Adrenal gland (tissue), 19 donors: ENCODE measurements around the gene ART1. TPM values are rescaled to one million over a fixed set of nuclear protein-coding genes. Genes with fewer than 3 reads are reported as not detected.
"Not testable (repeated sequence)": the region's sequence is repeated elsewhere in the genome, so short reads cannot be mapped to it uniquely, and the experiment has no call there.

Source experiments
- DNase-seq, 7 donors: peaks; one replicate each; pipeline ENCODE4 v3.0.0-alpha.2; 2019 to 2020
- H3K27ac ChIP-seq, 5 donors: fragments of 200-600 bp; sonication (generic) in 4 of 5; 1 replicate in 3 of 5; 2 replicates in 2 of 5; pipeline versions ENCODE4 v1.5.1 to v1.8.0; 2016 to 2020; ENCODE audit warnings: mild to moderate bottlenecking in 1 of 5
- H3K27me3 ChIP-seq: fragments of 200-600 bp; 2 replicates; pipeline ENCODE4 v1.8.0; 2021
- H3K36me3 ChIP-seq, 2 donors: fragments of 200-600 bp; replicated peaks in 1 of 2; 1 replicate in 1 of 2; 2 replicates in 1 of 2; pipeline versions ENCODE4 v1.5.1 to v1.8.0; 2018 to 2022
- H3K4me1 ChIP-seq, 2 donors: fragments of 200-600 bp; replicated peaks in 1 of 2; 1 replicate in 1 of 2; 2 replicates in 1 of 2; pipeline versions ENCODE4 v1.5.1 to v1.8.0; 2018 to 2021
- H3K4me3 ChIP-seq, 4 donors: fragments of 200-600 bp; sonication (generic) in 3 of 4; one replicate each; pipeline ENCODE4 v1.5.1; 2016 to 2018
- H3K9me3 ChIP-seq, 3 donors: fragments of 200-600 bp; sonication (generic) in 1 of 3; replicated peaks in 1 of 3; 1 replicate in 2 of 3; 2 replicates in 1 of 3; pipeline versions ENCODE4 v1.5.1 to v1.8.0; 2016 to 2021
- CTCF ChIP-seq, 6 experiments: fragments of 450-650 bp in 4 of 6; fragments of 200-600 bp in 2 of 6; sonication (generic) in 1 of 6; IDR thresholded peaks; 1 replicate in 5 of 6; 2 replicates in 1 of 6; pipeline versions ENCODE4 v1.5.1 to v1.8.0; 2016 to 2021; ENCODE audit warnings: antibody characterized with exemption in 6 of 6, mild to moderate bottlenecking in 2 of 6, moderate library complexity in 1 of 6
- POLR2A ChIP-seq, 2 donors: fragments of 450-650 bp; IDR thresholded peaks; one replicate each; pipeline ENCODE4 v1.6.1; 2017; ENCODE audit warnings: antibody characterized with exemption in 2 of 2, mild to moderate bottlenecking in 2 of 2, moderate library complexity in 1 of 2
- WGBS, 4 donors: extraction: QIAGEN DNeasy Blood & Tissue Kit in 2 of 4; methylation state at CpG; one replicate each; pipeline versions ENCODE4 v1.1.5 to v1.1.7; 2013 to 2017; 5-methylcytosine and 5-hydroxymethylcytosine counted together
- intact Hi-C, 2 donors: fragments of 100-400 bp; cut with DNase I; formaldehyde crosslinking; loops; one replicate each; pipeline versions ENCODE4 v1.14.1 to v1.15.0; 2022 to 2023
- long read RNA-seq, 10 donors: library from polyadenylated mRNA in 3 of 10; unstranded in 2 of 10; stranded (forward) in 1 of 10; transcript quantifications; one replicate each; pipeline ENCODE4 v2.0.0 and lab custom pipeline, GENCODE V29; 2021 to 2026
- polyA plus RNA-seq, 3 donors: library from polyadenylated mRNA; stranded (reverse); fragments of 200-250 nt in 2 of 3; fragments of 350-450 nt in 1 of 3; fragmentation: Illumina TruSeq in 1 of 3; extraction: RNeasy Lipid Tissue Mini Kit (QIAGEN cat#74804) in 1 of 3; gene quantifications; one replicate each; pipeline ENCODE4 v1.2.3, GENCODE V29; 2013 to 2014
- total RNA-seq, 9 donors: library from RNA; depleted of rRNA in 4 of 9; stranded (reverse); fragments of >200 nt in 4 of 9; fragments of 120-200 nt in 1 of 9; fragmentation: NEBNext Ultra II Directional in 1 of 9; extraction: Animal tissue kit (Norgen Biotek cat#: 25700) in 1 of 9; gene quantifications; one replicate each; pipeline versions ENCODE4 v1.1.0 to v1.2.4, GENCODE V29; 2013 to 2023
- donor health status: healthy with polysubstance abuse.
- donor health status: Bipolar disorder and iron deficiency.
- donor health status: DM: yes; HTN: yes; CAD: no.
- donor health status: DM: no; HTN: no; CAD: no.
- donor health status: DM: no; HTN: no; CAD: no.
- donor health status: DM: yes; HTN: yes; CAD: no.

The ART1 gene
- 1 to 10 TPM in 1 of 9 donors, under 1 TPM in 3, not detected in 5; 0.46 to 5.2 (median 0.53) TPM for total RNA-seq
- not detected for polyA plus RNA-seq
- long read RNA-seq, donor 1, result 0 reads
- long read RNA-seq, donor 2, result 0 reads
- long read RNA-seq, donor 3, result 0 reads
- long read RNA-seq, donor 4, result 0 reads
- long read RNA-seq, donor 5, result 0 reads
- long read RNA-seq, donor 6, result 0 reads
- long read RNA-seq, donor 7, result 0 reads
- long read RNA-seq, donor 8, result 0 reads
- long read RNA-seq, donor 9, result 0 reads
- long read RNA-seq, donor 10, result 0 reads

DNA sequence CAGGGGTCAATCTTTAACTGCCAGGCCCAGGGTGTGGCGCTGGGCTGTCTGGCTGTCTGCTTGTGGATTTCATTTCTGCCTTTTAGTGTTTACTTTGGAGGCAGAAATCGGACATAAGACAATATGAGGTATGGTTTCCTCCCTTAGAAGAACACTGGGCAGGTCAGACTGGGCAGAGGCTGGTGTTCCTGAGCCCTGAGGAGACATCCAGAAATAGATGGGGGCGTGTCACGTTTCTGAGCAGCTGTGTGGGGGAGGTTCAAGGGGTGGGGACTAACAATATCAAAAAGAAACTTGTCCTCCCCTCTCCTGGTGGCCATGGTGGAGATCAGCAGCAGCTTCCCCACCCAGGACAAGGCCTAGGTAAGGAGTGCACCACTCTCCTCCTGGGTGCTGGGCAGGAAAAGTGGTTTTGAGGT, at the start of gene ART1:
Gene ART1, plus strand, starts transcription at position 312 of the 419 bp plus-strand sequence. CDS start 14,086 bp downstream, outside the sequence.
- H3K4me3 ChIP-seq, result no peak within 1 kb of the TSS
- peak in 1 of 6 experiments; percentile 10 for TF ChIP-seq CTCF (IDR thresholded peaks at IDR 0.05)
- TF ChIP-seq POLR2A (IDR thresholded peaks at IDR 0.05), result no peak
- peak in 1 of 7 donors; percentile 38 for DNase-seq

DNA sequence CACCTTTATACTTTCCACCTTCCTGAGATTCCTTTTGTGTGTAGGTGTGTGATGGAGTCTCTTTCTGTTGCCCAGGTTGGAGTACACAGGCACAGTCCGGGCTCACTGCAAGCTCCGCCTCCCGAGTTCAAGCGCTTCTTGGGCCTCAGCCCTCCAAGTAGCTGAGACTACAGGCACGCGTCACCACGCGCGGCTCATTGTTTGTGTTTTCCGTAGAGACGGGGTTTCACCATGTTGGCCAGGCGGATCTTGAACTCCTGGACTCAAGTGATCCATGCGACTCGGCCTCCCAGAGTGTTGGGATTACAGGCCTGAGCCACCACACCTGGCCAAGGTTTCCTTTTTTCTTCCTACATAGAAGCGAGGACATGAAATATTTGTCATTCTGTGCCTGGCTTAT, 47.2 kb upstream of the ART1 start:
- H3K27ac ChIP-seq, DNase-seq, H3K27me3 ChIP-seq, H3K4me1 ChIP-seq, intact Hi-C loops, H3K4me3 ChIP-seq, H3K36me3 ChIP-seq, H3K9me3 ChIP-seq: not testable (repeated sequence)
- WGBS, 4 donors, result 92 to 94% (median 93%) methylated on average over 15 of the region's 15 CpGs

More for the DNA sequence above, at the start of gene ART1:
- Histone ChIP-seq H3K27ac (no peak within 1 kb of the TSS), H3K4me1 (peaks cover 11 to 14% of the 10 kb centered on the region in 2 donors), H3K36me3 (no peaks in the 10 kb centered on the region), H3K9me3 (no peaks in the 10 kb centered on the region), H3K27me3 (no peaks in the 10 kb centered on the region)
- intact Hi-C loops, result no loop called here
- 65 to 82% (median 71%) methylated on average over 4 of the region's 4 CpGs for WGBS, 4 donors

- H3K27me3 ChIP-seq, H3K9me3 ChIP-seq, H3K4me3 ChIP-seq, DNase-seq, H3K4me1 ChIP-seq, intact Hi-C loops, H3K36me3 ChIP-seq, H3K27ac ChIP-seq: not testable (repeated sequence)
- WGBS, 4 donors, result 72 to 83% (median 81%) methylated on average over 10 of the region's 10 CpGs
Measured at GRCh38 chr11:3600201-3600600, 44.7 kb upstream of the ART1 start.

DNA sequence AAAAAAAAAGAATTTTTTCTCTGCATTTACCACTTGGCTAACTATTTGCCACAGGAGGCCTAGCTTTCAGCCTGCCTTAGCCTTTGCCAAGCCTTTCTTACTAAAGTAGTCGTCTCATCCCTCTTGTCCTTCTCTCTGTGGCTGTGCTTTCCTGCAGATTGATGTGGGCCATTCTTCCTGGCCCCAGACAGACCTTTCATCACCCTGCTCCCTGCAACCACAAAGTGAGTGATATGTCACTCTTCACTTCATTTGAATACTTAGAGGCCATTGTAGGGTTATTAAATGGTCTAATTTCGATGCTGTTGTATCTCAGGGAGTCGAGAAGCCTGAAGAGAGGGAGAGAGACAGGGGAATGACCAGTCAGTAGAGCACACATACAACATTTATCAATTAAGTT, 40.8 kb upstream of the ART1 start:
- H3K27ac ChIP-seq, result no peak overlapping the region
- H3K27me3 ChIP-seq, result no peaks in the 10 kb centered on the region
- no peak for DNase-seq
- intact Hi-C loops, result no loop called here
- TF ChIP-seq POLR2A (IDR thresholded peaks at IDR 0.05), result no peak
- no peak for TF ChIP-seq CTCF (IDR thresholded peaks at IDR 0.05)
- H3K36me3 ChIP-seq, result no peaks in the 10 kb centered on the region
- H3K4me1 ChIP-seq, result no peaks in the 10 kb centered on the region
- 41 to 64% (median 54%) methylated on average over 3 of the region's 3 CpGs for WGBS, 4 donors
- H3K4me3 ChIP-seq, result no peak overlapping the region
- H3K9me3 ChIP-seq, result no peaks in the 10 kb centered on the region

GRCh38 chr11:3605283-3605662, 39.7 kb upstream of the ART1 start:
- TF ChIP-seq CTCF (IDR thresholded peaks at IDR 0.05), result no peak
- Histone ChIP-seq H3K36me3 (no peaks in the 10 kb centered on the region), H3K4me3 (no peak overlapping the region), H3K27ac (no peak overlapping the region), H3K9me3 (no peaks in the 10 kb centered on the region), H3K27me3 (no peaks in the 10 kb centered on the region), H3K4me1 (no peaks in the 10 kb centered on the region)
- DNase-seq, result no peak
- WGBS, 4 donors, result 84 to 91% (median 86%) methylated on average over 3 of the region's 3 CpGs
- intact Hi-C loops, result no loop called here
